HepG2 (cell line): ENCODE data around the gene ERMARD. TPM values are rescaled to one million over a fixed set of nuclear protein-coding genes. Genes with fewer than 3 reads are reported as not detected.

ENCODE experiments used
- ARNT2 ChIP-seq: sonication (generic); formaldehyde crosslinking; IDR thresholded peaks from 2 replicates; pipeline ENCODE4 v1.8.0; 2022; ENCODE audit warnings: mild to moderate bottlenecking, low read depth, missing genetic modification reagents, moderate library complexity
- FIP1L1 ChIP-seq: fragments of 200-400 bp; formaldehyde crosslinking; IDR thresholded peaks from 2 replicates; pipeline ENCODE4 v1.6.1; 2018; ENCODE audit warnings: low read depth, mild to moderate bottlenecking, low read length, moderate library complexity, borderline replicate concordance; ENCODE audit not compliant: insufficient read depth
- FOXC1 ChIP-seq: sonication (generic); formaldehyde crosslinking; IDR thresholded peaks from 2 replicates; pipeline ENCODE4 v1.8.0; 2022; ENCODE audit warnings: mild to moderate bottlenecking, missing genetic modification reagents, borderline replicate concordance
- FOXK2 ChIP-seq: fragments of 450-650 bp; IDR thresholded peaks from 2 replicates; pipeline ENCODE4 v1.6.1; 2016
- KLF11 ChIP-seq: IDR thresholded peaks from 2 replicates; pipeline ENCODE4 v1.6.1; 2016; ENCODE audit warnings: missing compliant biosample characterization
- MYNN ChIP-seq: sonication (generic); formaldehyde crosslinking; IDR thresholded peaks from 2 replicates; pipeline ENCODE4 v1.4.0; 2020; ENCODE audit warnings: mild to moderate bottlenecking, low read depth, missing genetic modification reagents
- NCOA2 ChIP-seq: sonication (generic); formaldehyde crosslinking; IDR thresholded peaks from 2 replicates; pipeline ENCODE4 v1.8.0; 2022; ENCODE audit warnings: inconsistent platforms
- NCOA5 ChIP-seq: sonication (generic); formaldehyde crosslinking; IDR thresholded peaks from 2 replicates; pipeline ENCODE4 v1.4.0; 2020; ENCODE audit warnings: missing genetic modification reagents
- NCOR1 ChIP-seq: fragments of 200-600 bp; sonication (generic); IDR thresholded peaks from 2 replicates; pipeline ENCODE4 v1.7.0; 2017; ENCODE audit warnings: antibody characterized with exemption, low read length, borderline replicate concordance
- ONECUT2 ChIP-seq: sonication (generic); formaldehyde crosslinking; IDR thresholded peaks from 2 replicates; pipeline ENCODE4 v1.4.0; 2020; ENCODE audit warnings: missing genetic modification reagents
- PHF20 ChIP-seq: sonication (generic); formaldehyde crosslinking; IDR thresholded peaks from 2 replicates; pipeline ENCODE4 v1.5.0; 2020; ENCODE audit warnings: mild to moderate bottlenecking, missing genetic modification reagents
- TOPORS ChIP-seq: sonication (generic); formaldehyde crosslinking; IDR thresholded peaks from 2 replicates; pipeline ENCODE4 v1.8.0; 2023; ENCODE audit warnings: mild to moderate bottlenecking, missing genetic modification reagents
- ZBTB42 ChIP-seq: sonication (generic); formaldehyde crosslinking; IDR thresholded peaks from 2 replicates; pipeline ENCODE4 v1.5.0; 2020; ENCODE audit warnings: mild to moderate bottlenecking, missing genetic modification reagents
- ZNF10 ChIP-seq: sonication (generic); formaldehyde crosslinking; IDR thresholded peaks from 2 replicates; pipeline ENCODE4 v1.4.0; 2020; ENCODE audit warnings: mild to moderate bottlenecking, low read depth, missing genetic modification reagents, borderline replicate concordance
- ZNF276 ChIP-seq: sonication (generic); formaldehyde crosslinking; IDR thresholded peaks from 2 replicates; pipeline ENCODE4 v1.4.0; 2020; ENCODE audit warnings: mild to moderate bottlenecking, low read depth, missing genetic modification reagents
- ZNF34 ChIP-seq: sonication (generic); formaldehyde crosslinking; IDR thresholded peaks from 2 replicates; pipeline ENCODE4 v1.4.0; 2020; ENCODE audit warnings: mild to moderate bottlenecking, missing genetic modification reagents, borderline replicate concordance
- ZNF841 ChIP-seq: sonication (generic); formaldehyde crosslinking; IDR thresholded peaks from 2 replicates; pipeline ENCODE4 v1.8.1; 2023; ENCODE audit warnings: missing genetic modification reagents, borderline replicate concordance
- polyA plus RNA-seq, 8 experiments: library from polyadenylated mRNA; depleted of rRNA in 3 of 8; stranded (reverse) in 7 of 8; unstranded in 1 of 8; fragments of >200 nt; fragmentation: Illumina TruSeq in 4 of 8; extraction: Trizol in 4 of 8; gene quantifications; 2 replicates each; pipeline versions ENCODE4 v1.2.1 to v1.2.3, GENCODE V29; 2011 to 2016; ENCODE audit warnings: low read depth in 4 of 8, missing spikeins in 1 of 8, mixed read lengths in 1 of 8; ENCODE audit not compliant: insufficient read depth in 1 of 8
- total RNA-seq, 5 experiments: library from RNA; depleted of rRNA; stranded (reverse); fragments of >200 nt; fragmentation: Illumina TruSeq; extraction: Trizol; gene quantifications; 2 replicates each; pipeline ENCODE4 v1.2.3, GENCODE V29; 2016; ENCODE audit warnings: low read depth in 1 of 5
- TF ChIP-seq, protein P1 (sequence below): sonication (generic); formaldehyde crosslinking; IDR thresholded peaks from 2 replicates; pipeline ENCODE4 v1.4.0; 2020; ENCODE audit warnings: mild to moderate bottlenecking, missing genetic modification reagents
- TF ChIP-seq, protein P2 (sequence below): sonication (generic); formaldehyde crosslinking; IDR thresholded peaks from 2 replicates; pipeline ENCODE4 v1.8.0; 2022; ENCODE audit warnings: missing genetic modification reagents, low read depth, mild to moderate bottlenecking, borderline replicate concordance
- TF ChIP-seq, protein P3 (sequence below): sonication (generic); formaldehyde crosslinking; IDR thresholded peaks from 2 replicates; pipeline ENCODE4 v1.4.0; 2020; ENCODE audit warnings: missing genetic modification reagents
- TF ChIP-seq, protein P4 (sequence below): sonication (generic); formaldehyde crosslinking; IDR thresholded peaks from 2 replicates; pipeline ENCODE4 v1.4.0; 2020; ENCODE audit warnings: missing genetic modification reagents, low read depth, mild to moderate bottlenecking, borderline replicate concordance

ERMARD gene
- total and polyA plus RNA-seq, 2 of the 13 experiments (the other 11 are each of a cell fraction or from before 2014, with no cell fraction given), result 8.8 to 10.7 TPM

GRCh38 chr6:169810066-169810989, 58.9 kb downstream of the ERMARD start (continued):
- no peak for TF ChIP-seq ZNF276 (CRISPR knock-in tag)
- TF ChIP-seq ZNF841 (CRISPR knock-in tag), result no peak
- no peak for TF ChIP-seq FOXC1 (CRISPR knock-in tag)
- TF ChIP-seq, protein P1, sequence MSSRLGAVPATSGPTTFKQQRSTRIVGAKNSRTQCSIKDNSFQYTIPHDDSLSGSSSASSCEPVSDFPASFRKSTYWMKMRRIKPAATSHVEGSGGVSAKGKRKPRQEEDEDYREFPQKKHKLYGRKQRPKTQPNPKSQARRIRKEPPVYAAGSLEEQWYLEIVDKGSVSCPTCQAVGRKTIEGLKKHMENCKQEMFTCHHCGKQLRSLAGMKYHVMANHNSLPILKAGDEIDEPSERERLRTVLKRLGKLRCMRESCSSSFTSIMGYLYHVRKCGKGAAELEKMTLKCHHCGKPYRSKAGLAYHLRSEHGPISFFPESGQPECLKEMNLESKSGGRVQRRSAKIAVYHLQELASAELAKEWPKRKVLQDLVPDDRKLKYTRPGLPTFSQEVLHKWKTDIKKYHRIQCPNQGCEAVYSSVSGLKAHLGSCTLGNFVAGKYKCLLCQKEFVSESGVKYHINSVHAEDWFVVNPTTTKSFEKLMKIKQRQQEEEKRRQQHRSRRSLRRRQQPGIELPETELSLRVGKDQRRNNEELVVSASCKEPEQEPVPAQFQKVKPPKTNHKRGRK (CRISPR knock-in tag), result no peak
- TF ChIP-seq ZNF34 (CRISPR knock-in tag), result no peak
- no peak for TF ChIP-seq NCOR1
- TF ChIP-seq FOXK2, result no peak
- no peak for TF ChIP-seq TOPORS (CRISPR knock-in tag)
- TF ChIP-seq ZBTB42 (CRISPR knock-in tag), result no peak
- TF ChIP-seq KLF11, result no peak
- TF ChIP-seq NCOA2 (CRISPR knock-in tag), result no peak
- no peak for TF ChIP-seq ONECUT2 (CRISPR knock-in tag)
- TF ChIP-seq ZNF10 (CRISPR knock-in tag), result no peak
- TF ChIP-seq NCOA5 (CRISPR knock-in tag), result no peak
- TF ChIP-seq FIP1L1, result no peak
- TF ChIP-seq ARNT2, result no peak
- TF ChIP-seq PHF20 (CRISPR knock-in tag), result no peak
- TF ChIP-seq, protein P2, sequence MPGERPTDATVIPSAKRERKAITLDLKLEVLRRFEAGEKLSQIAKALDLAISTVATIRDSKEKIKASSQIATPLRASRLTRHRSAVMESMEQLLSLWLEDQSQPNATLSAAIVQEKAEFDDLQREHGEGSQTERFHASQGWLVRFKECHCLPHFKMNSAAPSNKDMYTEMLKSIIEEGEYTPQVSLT (CRISPR knock-in tag), result no peak
- TF ChIP-seq, protein P3, sequence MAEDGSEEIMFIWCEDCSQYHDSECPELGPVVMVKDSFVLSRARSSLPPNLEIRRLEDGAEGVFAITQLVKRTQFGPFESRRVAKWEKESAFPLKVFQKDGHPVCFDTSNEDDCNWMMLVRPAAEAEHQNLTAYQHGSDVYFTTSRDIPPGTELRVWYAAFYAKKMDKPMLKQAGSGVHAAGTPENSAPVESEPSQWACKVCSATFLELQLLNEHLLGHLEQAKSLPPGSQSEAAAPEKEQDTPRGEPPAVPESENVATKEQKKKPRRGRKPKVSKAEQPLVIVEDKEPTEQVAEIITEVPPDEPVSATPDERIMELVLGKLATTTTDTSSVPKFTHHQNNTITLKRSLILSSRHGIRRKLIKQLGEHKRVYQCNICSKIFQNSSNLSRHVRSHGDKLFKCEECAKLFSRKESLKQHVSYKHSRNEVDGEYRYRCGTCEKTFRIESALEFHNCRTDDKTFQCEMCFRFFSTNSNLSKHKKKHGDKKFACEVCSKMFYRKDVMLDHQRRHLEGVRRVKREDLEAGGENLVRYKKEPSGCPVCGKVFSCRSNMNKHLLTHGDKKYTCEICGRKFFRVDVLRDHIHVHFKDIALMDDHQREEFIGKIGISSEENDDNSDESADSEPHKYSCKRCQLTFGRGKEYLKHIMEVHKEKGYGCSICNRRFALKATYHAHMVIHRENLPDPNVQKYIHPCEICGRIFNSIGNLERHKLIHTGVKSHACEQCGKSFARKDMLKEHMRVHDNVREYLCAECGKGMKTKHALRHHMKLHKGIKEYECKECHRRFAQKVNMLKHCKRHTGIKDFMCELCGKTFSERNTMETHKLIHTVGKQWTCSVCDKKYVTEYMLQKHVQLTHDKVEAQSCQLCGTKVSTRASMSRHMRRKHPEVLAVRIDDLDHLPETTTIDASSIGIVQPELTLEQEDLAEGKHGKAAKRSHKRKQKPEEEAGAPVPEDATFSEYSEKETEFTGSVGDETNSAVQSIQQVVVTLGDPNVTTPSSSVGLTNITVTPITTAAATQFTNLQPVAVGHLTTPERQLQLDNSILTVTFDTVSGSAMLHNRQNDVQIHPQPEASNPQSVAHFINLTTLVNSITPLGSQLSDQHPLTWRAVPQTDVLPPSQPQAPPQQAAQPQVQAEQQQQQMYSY, result no peak
- no peak for TF ChIP-seq MYNN (CRISPR knock-in tag)
- TF ChIP-seq, protein P4, sequence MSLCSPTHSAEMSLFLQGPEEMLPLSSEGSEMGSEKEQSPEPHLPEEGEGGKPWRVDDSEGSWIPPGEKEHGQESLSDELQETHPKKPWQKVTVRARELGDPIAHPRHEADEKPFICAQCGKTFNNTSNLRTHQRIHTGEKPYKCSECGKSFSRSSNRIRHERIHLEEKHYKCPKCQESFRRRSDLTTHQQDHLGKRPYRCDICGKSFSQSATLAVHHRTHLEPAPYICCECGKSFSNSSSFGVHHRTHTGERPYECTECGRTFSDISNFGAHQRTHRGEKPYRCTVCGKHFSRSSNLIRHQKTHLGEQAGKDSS (CRISPR knock-in tag), result no peak
